GM21576 (cell line): ENCODE measurements around the gene AFAP1.

Experiments
- ATAC-seq: cut with Tn5 transposase; IDR thresholded peaks from one replicate; pipeline ENCODE4 v1.9.1; 2021; ENCODE audit warnings: mild to moderate bottlenecking, moderate library complexity; ENCODE audit not compliant: unreplicated experiment

Gene AFAP1

DNA sequence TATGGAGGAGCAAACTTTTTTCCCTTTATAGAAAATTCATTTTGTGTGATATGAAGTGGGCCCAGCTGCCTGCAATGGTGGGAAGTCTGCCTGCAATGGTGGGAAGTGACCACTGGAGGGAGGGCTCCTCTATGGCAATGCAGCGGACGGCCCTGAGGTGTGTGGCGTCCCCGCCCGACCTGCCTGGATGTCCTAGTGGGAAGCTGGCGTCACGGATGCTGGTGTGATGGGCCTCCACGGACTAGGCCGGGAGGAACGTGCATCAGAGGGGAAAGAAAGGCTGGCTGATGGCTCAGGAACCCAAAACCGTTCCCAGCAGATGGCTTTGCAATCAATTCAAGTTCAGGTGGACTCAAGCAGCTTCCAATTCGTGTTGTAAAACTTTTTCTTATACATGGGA is 177.9 kb downstream of the AFAP1 start:
- no peak for ATAC-seq

DNA sequence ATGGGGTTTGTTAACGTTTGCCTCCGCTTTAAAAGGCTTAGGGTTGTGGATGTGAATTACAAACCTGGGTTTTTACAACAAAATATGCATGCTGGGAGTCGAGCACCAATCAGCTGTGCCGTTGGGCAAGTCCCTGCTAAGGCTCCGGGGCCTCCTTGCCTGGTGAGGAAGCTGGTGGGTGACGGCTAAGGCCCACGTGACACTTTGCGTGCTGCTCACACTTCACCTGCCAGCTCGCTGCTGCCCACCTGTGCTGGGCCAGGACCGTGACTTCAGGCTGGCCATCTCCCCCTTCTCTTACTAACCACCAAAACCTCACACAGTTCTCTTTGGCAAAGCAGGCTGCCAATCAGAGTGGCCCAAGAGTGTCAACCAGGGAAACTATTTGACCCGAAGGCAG is 178.3 kb downstream of the AFAP1 start:
- no peak for ATAC-seq

DNA sequence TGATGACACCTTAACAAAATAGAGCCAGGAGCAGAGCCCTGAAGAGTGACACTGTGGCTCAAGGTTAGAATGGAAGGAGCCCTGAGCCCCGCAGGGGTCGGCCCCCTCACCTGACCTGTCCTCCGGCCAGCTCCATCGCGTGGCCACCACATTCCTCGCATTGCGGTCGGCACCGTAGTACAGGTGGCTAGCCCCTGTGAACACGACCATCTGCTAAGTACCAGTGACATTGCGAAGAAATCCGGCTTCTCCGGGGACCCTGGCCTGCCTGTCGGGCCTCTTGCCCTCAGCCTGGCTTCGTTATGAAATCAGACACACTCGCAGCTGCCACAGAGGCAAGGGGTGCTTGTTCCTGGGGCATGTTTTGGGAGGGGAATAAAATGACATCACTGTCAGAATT is 179.0 kb downstream of the AFAP1 start:
- ATAC-seq = no peak

DNA sequence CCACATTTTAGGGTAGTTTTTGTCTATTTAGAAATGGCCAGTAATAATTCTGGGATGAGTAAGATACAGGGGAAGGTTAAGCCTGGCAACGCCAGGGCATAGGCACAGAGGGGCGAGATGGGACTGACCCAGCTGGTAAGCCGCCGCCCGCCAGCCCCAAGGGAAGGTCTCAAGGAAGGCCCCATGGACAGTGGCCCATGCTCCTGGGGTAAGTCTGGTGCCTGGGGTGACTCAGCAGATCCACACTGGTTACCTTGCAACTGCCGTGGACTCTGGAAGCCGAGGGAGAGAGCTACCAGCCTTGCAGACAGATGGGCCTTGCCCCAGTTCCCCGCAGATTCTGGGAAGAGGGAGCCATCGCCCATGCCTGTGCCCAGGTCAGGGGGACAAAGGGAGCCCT is 179.4 kb downstream of the AFAP1 start:
- no peak for ATAC-seq

DNA sequence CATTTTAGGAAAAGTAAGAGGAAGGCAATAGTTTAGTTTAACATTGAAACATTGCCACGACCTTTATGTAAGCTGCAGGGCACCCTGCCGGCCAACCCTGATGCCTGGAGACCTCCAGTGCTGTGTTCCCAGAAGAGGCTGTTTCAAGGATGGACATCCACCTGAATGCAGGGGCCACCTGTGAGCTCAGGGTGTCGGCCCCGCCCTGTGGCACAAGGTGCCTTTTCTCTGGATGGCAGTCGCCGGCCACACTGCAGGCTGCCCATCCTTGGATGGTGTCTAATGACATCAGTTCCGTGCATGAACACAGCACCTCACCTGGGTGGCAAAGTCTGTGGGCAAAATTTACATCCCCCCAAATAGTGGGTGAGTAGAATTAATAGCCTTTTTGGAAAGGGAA is 180.0 kb downstream of the AFAP1 start:
- ATAC-seq = no peak

DNA sequence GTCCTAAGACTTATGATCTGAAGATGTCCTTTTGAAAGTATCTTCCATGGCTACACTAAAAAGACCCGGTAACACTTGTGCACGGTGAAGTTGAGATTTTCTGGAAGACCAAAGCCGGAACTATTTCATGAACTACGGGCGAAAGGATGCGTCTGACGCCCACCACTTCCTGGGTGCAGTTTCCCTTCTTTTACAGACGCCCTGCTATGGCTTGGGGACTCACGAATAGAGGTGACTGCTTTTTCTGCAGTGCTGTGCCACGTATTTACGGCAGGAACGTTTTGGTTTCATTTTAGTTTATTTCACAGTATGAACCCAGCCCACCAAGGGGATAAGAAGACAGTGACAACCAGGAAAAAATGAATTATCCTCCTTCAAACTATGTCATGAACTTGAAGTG is 180.4 kb downstream of the AFAP1 start:
- ATAC-seq = no peak

DNA sequence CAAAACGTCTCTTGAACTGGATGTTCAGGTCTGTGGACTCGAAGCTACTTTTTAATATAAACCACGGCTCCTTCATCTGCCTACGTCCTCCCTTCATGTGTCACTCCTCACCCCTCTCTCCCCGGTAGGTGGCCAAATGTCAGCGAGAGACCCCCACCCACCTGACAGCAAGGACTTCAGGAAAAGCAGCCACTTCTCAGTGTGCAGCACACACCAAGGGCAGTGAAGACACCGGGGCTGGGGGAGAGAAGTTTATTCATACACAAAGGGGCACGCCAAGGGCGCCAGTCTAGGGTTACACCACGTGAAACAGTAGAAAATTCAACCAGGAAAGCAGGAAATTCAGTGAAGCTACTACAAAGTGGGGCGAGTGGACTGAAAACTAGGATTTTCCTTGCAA is 181.2 kb downstream of the AFAP1 start:
- ATAC-seq = no peak

DNA sequence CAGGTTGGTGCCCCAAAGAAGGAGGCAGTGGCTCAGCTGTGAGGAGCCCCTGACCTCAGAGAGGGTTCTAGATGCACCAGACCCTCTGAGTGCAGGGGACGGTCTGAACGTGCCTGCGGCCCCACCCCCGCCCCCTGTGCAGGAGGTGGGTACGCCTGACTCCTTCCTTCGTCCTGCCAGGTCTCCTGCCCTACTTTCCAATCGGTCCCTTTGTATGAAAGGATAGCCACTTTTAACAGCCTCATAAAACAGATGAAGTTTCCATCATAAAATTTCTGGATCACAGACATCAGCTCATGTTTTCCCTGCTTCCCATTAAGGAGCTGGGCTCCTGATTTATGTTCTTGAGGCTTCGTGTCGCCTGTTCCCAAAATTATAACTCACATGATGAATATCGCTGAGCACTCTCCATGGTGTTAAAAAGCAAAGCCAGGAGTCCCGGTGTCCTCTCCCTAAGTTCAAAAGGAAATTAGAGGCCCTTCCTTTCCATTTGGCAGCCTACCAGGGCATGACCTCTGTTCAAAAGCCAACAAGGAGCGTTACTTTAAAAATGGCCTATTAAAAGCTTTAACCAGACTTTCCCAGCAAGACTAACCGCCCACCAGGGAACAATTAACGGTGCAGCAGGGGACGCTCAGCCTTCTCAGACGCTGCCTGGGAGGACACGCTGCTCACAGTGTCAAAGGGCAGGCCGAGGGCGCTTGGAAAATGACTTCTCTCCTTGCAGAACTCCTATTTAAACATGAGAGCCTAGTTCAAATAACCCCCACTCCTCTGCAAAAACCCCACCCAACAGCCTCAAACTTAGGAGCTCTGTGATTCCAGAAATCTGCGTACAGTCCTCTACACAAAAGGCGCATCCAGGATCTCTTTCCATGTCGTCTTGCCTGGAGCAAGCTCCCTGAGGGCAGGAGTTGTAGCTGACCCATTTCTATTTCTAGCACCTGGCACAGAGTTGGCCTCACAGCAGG is 181.9 kb downstream of the AFAP1 start:
- ATAC-seq = no peak

DNA sequence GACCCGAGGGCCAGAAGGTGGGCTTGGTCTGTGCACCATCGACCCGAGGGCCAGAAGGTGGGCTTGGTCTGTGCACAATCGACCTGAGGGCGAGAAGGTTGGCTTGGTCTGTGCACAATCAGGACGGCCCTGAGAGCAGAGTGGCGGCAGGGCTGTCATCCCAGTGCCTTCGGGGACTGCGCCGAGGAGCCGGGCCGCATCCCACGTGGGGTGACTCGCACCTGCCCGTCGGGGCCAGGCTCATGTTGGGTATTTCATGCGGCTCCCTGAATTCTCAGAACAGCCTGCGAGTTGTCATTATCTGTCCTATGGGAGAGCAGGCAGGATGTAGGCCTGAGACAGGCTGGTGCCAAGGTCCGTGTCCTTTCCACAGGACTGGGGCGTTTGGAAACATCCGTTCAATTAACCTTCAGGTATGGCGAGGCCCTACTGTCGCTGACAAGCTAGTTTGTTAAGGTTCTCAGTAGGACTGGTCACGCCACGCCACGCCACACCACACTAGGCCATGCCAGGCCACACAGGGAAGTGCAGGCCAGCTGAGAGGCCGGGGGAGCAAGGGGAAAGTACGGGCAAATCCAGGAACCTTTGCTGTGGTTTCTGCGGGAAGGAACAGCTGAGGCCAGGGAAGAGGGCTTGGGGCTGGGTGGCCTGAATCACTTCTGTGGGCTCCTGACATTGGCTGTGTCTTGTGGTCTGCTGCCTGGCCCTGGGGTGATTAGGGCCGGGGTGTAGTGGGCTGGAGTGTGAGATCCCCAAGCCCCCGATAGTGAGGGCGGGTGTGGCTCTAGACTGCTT is 182.9 kb downstream of the AFAP1 start:
- no peak for ATAC-seq

DNA sequence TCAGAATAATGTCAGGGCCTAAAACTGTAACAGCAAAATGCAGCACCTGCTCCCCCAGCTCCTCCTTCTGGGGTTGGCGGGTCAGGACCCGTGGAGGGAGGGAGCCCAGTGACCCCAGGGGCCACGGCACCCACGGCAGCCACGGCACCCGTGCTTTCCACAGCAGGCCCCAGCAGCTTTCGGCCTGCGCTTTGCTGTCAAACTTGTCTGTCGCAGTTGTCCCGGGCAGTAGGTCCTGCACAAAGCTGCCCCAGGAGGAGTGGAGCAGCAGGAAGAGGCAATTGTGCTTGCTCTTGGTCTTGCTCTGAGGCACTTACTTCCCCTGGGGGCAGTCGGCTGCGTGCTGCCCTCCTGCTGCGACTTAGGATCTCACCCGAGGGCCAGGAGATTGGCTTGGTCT is 183.6 kb downstream of the AFAP1 start:
- ATAC-seq = no peak

DNA sequence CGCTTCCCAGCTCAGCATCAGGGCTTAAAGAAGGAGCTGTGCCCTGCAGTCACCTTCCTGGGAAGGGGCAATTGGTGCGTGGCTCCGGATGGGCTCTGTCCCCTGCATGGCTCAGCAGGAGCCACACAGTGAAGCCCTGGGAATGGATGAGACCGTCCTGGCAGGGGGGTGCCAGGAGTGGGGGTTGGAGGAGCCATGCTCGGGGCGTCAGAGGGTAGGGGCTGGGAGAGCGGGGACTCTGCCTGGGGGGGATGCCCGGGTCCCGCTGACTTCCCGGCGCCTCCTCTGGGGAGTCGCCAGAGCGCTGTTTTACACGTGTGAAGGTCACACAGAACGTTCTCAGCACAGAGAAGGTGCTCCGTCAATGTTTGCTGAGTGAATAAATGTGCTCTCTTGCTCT is 184.1 kb downstream of the AFAP1 start:
- ATAC-seq = no peak

DNA sequence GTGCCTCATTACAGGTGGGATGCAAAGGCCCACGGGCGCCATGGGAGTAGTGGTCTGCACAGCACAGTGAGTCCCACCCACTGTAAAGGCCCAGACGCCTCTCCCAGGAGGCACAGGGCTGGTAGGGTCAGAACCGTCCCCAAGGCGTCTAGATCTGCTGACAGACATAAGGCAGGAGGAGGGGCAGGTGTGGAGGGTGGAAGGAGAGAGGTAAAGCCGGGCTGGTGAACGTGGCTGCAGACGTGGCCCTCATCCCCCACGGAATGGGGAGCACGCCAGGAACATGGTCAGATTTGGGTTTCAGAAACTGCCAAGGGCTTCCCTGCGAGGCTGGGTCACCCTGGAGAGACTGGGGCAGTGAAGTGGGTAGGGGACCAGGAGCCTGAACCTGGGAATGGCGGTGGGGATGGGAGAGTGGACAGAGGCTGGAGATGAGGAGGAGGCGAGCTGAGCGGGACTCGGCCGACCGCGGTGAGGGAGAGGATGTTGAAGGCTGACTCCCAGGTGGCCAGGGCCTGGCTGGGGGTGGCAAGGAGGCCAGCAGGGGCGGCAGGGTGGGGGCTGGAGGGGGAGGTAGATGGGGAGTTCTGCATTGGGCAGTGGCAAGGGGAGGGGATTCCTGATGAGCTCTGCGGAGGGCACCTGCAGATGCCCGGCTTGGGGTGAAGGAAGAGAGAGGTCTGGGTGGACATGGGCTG is 184.9 kb downstream of the AFAP1 start:
- no peak for ATAC-seq

DNA sequence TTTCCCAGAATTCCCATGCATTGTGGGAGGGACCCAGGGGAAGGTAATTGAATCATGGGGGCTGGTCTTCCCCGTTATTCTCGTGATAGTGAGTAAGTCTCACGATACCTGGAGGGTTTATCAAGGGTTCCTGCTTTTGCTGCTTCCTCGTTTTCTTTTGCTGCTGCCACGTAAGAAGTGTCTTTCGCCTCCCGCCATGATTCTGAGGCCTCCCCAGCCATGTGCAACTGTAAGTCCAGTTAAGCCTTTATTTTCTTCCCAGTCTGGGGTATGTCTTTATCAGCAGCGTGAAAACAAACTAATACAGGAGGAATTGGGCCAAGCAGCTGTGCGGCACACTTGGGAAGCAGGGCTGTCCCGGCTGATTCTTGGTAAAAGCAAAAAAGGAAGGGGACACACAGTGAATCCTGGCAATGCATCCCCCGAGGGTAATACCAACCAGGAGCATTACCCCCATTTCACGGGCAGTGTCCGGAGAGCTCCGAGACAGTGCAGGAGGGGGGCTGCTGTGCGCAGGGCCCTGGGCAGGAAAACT is 185.7 kb downstream of the AFAP1 start:
- no peak for ATAC-seq

DNA sequence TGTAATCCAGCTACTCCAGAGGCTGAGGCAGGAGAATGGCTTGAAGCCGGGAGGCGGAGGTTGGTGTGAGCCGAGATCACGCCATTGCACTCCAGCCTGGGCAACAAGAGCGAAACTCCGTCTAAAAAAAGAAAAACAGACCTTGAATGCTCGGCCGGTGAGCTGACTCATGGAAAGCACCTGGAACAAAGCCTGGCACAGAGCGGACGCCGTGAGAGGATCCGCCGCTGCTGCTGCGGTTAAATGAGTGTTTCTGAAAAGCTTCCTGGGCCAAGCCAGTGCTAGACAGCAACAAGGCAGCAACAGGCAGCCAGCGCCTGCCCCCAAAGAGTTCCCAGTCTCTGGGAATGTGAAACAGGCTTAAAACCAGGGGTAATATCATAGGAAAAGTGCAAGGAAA is 186.4 kb downstream of the AFAP1 start:
- ATAC-seq = no peak

DNA sequence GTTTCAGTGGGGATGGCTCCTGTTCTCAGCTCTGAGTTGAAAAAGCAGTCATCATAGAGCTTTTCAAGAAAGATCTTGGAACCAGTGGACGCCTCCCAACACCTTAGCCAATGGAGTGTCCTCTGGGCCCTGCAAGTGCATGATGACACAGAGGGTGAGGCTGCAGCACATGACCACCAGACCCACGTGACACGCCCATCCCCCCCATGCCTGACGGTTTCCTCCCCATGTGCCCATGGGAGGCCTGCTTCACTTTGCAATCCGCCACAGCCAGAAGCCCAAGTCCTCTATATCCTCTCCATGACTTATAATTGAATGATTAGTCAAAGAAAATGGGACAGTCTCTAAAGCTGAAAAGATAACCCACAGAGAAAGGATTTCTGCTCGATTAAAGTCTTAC is 187.0 kb downstream of the AFAP1 start:
- no peak for ATAC-seq

DNA sequence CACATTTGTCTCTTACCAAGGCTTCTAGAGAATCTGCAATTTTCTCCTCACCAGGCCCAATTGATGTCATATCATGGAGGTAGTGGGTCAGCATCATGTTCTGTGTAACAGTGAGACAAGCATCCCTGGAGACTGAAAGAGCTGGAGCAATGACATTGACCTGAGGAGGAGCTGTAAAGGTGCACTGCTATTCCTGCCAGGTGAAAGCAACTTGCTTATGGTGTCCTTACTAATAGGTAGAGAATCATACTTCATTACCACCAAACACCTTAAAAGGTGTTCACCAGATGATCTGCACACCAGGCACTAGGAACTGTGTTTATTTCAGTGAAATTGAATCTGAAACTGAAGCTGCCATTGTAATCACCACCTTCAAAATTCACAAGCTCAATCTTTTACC is 188.7 kb downstream of the AFAP1 start:
- ATAC-seq = no peak

DNA sequence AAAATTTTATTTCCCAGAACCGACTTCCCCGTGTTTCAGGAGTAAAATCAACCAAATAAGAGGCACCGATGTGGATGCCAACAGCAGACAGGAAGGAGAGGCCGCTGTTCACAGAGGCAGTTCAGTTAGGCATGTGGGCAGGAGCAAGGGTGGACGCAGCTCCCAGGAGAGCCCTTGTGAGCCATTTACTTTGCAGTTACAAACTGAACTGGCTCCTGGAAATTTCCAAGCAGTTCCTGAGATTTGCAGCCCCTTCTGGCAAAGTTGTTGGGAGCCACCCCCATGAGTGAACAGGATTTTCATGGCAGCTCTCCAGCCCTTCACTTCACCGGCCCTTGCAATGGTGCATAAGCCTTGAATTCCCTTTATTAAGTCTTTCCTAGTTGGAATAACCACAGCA is 189.1 kb downstream of the AFAP1 start:
- no peak for ATAC-seq

DNA sequence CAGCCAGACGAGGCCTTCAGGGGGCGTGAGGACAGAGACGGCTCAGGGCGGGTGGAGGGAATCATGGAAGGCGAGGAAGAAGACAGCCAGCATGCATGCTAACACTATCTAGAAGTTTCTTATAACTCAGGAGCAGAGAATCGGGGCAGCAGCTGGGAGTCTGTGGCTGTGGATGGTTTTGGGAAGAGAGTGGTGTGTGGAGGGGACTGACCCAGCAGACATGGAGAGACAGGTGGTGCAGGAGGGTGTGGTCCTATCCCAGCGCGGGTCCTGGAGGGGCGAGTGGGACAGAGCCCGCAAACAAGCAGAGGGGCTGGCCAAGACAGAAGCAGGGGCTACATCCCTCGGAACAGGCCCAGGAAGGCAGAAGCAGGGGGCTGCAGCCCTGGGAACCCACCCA is 192.1 kb downstream of the AFAP1 start:
- ATAC-seq = no peak

DNA sequence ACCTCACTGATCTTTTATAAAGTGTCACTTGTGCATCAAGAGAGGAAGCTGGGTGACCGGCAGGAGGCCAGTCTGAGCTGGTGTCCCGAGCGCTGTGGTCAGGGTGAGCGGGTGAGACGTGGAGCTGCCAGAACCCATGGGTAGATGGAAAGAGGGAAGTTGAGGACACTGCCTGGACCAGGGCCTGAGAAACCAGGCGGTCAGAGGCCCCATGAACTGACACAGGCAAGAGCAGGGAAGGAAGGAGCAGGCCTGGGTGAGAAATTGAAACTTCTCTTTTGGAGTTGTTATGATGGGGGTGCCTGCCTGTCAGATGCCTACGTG is 192.6 kb downstream of the AFAP1 start:
- no peak for ATAC-seq

DNA sequence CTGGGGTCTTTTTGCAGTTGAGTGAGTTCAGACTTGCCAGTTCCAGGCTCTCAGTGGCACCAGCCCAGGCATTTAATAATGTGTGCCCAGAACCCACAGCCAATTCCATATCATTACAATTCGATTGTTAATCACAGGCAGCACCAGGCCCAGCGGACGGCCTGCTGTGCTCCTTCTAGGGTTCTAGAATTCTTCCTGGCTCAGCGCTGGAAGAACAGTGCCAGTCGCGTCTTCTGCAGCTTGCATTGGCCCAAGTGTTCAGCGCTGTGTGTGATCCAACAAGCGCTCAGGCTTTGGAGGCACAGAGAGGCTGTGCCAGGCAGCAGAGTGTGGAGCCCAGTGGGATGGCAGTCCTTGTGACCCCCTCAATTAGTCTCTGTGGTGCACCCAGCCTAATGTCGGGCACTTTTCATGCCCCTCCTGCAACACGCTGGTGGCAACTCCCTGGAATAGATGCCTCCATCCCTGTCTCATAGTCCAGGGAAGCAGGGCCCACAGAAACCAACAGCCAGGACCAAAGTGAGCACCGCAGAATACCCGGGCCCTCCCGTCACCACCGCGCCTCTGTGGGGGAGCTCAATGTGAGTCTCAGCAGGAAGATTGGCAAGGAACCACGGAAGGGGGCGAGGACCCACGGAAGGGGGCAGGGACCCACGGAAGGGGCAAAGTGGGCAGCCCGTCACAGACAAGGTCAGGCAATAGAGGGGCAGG is 193.2 kb downstream of the AFAP1 start:
- no peak for ATAC-seq
